Activated naive CD8-positive, alpha-beta T cell treated with anti-CD3 and anti-CD28 coated beads for 36 hours (primary cell): ENCODE results near the gene HMGXB3. TPM values are rescaled to one million over a fixed set of nuclear protein-coding genes. Genes with fewer than 3 reads are reported as not detected.

Experiments used
- DNase-seq: peaks from one replicate; pipeline ENCODE4 v3.0.0; 2021
- H3K27ac Mint-ChIP-seq: one replicate; pipeline ENCODE4 v1.8.0; 2022; ENCODE audit warnings: mild to moderate bottlenecking, moderate library complexity, mixed read lengths
- H3K27me3 Mint-ChIP-seq: one replicate; pipeline ENCODE4 v1.8.0; 2022; ENCODE audit warnings: mild to moderate bottlenecking, mixed read lengths
- H3K36me3 Mint-ChIP-seq: one replicate; pipeline ENCODE4 v1.8.0; 2021; ENCODE audit warnings: mild to moderate bottlenecking, mixed read lengths
- H3K4me1 Mint-ChIP-seq: one replicate; pipeline ENCODE4 v1.8.0; 2021; ENCODE audit warnings: mixed read lengths
- H3K4me3 Mint-ChIP-seq: one replicate; pipeline ENCODE4 v1.8.0; 2022; ENCODE audit warnings: mild to moderate bottlenecking, moderate library complexity, mixed read lengths
- H3K9me3 Mint-ChIP-seq: one replicate; pipeline ENCODE4 v1.8.0; 2022; ENCODE audit warnings: mixed read lengths
- total RNA-seq, 2 experiments: library from RNA; stranded (reverse); gene quantifications; one replicate each; pipeline ENCODE4 v1.2.3, GENCODE V29; 2021

HMGXB3 gene
- total RNA-seq, 2 experiments from 2014 or later: 36.7 to 38.3 TPM

DNA sequence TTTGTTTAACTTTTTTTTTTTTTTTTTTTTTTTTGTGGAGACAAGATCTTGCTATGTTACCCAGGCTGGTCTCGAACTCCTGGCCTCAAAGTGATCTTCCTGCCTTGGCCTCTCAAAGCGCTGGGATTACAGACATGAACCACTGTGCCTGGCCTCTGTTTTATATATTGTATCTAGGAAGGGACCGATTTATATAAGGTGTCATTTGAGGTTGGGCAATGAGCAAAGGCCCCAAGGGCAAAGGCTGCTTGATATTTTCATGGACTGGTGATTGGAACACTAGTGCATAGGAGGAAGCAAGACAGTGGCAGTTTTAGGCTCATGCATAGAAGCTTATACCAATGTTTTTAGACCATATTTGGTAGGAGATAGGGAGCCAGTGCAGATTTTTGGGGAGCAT is 36.8 kb upstream of the HMGXB3 start:
- DNase-seq: no peak
- no peaks in the 10 kb centered on the region for H3K9me3 Mint-ChIP-seq
- H3K36me3 Mint-ChIP-seq: peaks cover 10% of the 10 kb centered on the region
- no peak overlapping the region for H3K4me3 Mint-ChIP-seq
- peaks cover 33% of the 10 kb centered on the region for H3K4me1 Mint-ChIP-seq
- no peak overlapping the region for H3K27ac Mint-ChIP-seq
- H3K27me3 Mint-ChIP-seq: no peaks in the 10 kb centered on the region

DNA sequence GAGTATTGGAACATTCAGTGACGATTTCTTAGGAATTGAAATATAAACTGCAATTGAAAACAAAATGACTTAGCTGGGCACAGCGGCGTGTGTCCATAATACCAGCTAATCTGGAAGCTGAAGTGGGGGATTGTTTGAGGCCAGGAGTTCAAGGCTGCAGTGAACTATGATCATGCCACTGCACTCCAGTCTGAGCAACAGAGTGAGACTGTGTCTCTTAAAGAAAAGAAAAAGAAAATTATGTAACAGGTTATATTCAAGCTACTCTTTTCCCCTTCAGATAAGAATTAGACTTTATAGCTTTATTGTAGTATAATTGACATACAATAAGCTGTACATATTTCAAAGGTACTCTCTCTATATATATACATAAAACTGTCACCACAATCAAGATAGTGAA is 33.6 kb upstream of the HMGXB3 start:
- Mint-ChIP-seq H3K4me1 (peaks cover 13% of the 10 kb centered on the region), H3K9me3 (no peaks in the 10 kb centered on the region), H3K27ac (no peak overlapping the region), H3K36me3 (peaks cover 7% of the 10 kb centered on the region), H3K4me3 (no peak overlapping the region), H3K27me3 (no peaks in the 10 kb centered on the region)
- DNase-seq: no peak

DNA sequence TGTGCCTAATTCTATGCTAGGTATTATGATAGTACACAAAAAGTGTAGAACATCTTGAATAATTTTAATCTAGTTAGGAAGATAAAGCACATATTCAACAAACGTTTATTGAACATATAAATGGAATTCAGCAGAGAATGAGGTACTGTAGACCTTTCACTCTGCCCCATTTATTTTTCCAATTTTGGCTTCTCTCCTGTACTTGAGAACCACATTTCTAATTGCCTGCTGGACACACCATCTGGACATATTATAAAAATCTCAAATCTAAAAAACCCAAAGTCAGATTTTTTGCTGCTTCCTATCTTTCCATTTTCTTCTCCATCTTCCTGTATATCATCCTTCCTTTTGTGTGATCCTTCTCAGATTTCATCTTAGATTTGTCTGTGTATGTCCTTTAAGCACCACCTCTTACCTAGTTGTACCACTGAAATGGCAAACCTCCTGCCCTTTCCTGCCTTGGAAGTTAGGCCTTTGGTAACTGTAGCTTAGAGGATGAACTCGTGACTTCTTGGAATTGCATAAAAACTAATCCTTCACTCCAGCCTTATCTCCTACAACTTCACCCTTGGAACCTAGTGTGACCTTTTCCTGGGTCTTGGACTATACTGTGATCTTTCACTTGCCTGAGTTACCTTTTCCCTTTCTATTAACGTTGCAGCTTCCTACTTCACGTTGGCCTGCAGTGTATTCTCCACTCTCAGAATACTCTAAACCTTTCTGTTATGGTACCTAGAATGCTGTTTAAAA is 31.2 kb upstream of the HMGXB3 start:
- H3K4me1 Mint-ChIP-seq: peaks cover 4% of the 10 kb centered on the region
- no peak for DNase-seq
- H3K9me3 Mint-ChIP-seq: no peaks in the 10 kb centered on the region
- no peak overlapping the region for H3K27ac Mint-ChIP-seq
- H3K27me3 Mint-ChIP-seq: no peaks in the 10 kb centered on the region
- no peak overlapping the region for H3K4me3 Mint-ChIP-seq
- no peaks in the 10 kb centered on the region for H3K36me3 Mint-ChIP-seq

DNA sequence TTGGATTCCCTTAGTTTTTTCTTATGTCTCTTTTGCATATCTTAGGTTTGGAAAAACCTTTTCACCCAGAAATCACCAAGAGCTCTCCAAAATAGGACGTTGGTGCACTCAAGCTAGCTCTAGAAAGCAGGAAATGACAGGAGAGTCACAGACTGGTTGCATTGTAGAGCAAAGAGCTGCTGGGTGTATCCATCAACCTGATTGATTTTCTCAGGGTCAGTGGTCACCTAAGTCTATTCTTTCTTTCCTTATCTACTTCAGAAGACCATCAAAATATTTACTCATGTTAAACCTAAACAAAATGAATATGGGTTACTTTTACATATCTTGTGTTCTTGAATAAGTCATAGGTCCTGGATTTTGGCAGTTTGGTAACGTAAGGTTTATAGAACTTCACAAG is 25.1 kb upstream of the HMGXB3 start:
- Mint-ChIP-seq H3K9me3 (no peaks in the 10 kb centered on the region), H3K4me3 (no peak overlapping the region), H3K4me1 (no peaks in the 10 kb centered on the region), H3K27me3 (no peaks in the 10 kb centered on the region), H3K36me3 (peaks cover 5% of the 10 kb centered on the region), H3K27ac (no peak overlapping the region)
- no peak for DNase-seq

DNA sequence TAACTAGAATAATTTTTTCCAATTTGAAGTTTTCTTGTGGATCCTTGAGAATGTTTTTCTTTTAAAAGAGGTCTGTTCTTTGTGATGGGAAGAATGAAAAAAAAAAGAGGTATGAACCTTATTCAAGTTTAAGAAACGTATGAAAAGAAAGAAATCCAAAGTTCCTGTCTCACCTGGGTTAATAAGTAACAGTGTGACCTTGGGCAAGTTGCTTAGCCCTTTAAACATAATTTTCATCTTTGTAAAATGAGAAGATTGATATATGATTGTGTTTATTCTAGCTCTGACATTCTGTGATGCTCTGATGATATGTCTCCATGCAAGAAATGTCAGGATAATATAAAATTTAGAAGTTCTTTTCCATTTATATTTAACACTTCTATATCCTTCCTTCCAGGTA is 20.6 kb upstream of the HMGXB3 start:
- Mint-ChIP-seq H3K27ac (no peak overlapping the region), H3K4me1 (no peaks in the 10 kb centered on the region), H3K4me3 (no peak overlapping the region), H3K27me3 (no peaks in the 10 kb centered on the region), H3K36me3 (peaks cover 10% of the 10 kb centered on the region), H3K9me3 (no peaks in the 10 kb centered on the region)
- no peak for DNase-seq

DNA sequence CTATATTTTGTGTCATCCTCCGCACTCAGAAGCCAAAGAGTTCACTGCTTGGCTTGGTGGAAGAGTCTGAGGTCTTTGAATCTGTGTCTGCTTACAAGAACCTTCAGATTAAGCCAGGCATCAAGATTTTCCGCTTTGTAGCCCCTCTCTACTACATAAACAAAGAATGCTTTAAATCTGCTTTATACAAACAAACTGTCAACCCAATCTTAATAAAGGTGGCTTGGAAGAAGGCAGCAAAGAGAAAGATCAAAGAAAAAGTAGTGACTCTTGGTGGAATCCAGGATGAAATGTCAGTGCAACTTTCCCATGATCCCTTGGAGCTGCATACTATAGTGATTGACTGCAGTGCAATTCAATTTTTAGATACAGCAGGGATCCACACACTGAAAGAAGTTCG is 19.3 kb upstream of the HMGXB3 start:
- Mint-ChIP-seq H3K9me3 (no peaks in the 10 kb centered on the region), H3K4me1 (no peaks in the 10 kb centered on the region), H3K4me3 (no peak overlapping the region), H3K27me3 (no peaks in the 10 kb centered on the region), H3K27ac (no peak overlapping the region), H3K36me3 (peaks cover 8% of the 10 kb centered on the region)
- no peak for DNase-seq

DNA sequence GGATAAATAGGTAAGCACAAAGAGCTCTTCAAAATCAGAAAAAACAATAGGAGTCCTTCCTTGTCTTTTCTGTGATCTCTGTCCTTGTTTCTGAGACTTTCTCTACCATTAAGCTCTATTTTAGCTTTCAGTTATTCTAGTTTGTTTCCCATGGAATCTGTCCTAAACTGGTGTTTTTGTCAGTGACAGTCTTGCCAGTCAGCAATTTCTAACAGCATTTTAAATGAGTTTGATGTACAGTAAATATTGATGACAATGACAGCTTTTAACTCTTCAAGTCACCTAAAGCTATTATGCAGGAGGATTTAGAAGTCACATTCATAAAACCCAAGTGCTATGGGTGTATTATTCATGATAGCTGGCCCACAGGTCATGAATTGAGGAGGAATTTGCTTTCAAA is 18.0 kb upstream of the HMGXB3 start:
- Mint-ChIP-seq H3K9me3 (no peaks in the 10 kb centered on the region), H3K4me1 (no peaks in the 10 kb centered on the region), H3K4me3 (no peak overlapping the region), H3K27me3 (no peaks in the 10 kb centered on the region), H3K36me3 (peaks cover 8% of the 10 kb centered on the region), H3K27ac (no peak overlapping the region)
- DNase-seq: no peak

DNA sequence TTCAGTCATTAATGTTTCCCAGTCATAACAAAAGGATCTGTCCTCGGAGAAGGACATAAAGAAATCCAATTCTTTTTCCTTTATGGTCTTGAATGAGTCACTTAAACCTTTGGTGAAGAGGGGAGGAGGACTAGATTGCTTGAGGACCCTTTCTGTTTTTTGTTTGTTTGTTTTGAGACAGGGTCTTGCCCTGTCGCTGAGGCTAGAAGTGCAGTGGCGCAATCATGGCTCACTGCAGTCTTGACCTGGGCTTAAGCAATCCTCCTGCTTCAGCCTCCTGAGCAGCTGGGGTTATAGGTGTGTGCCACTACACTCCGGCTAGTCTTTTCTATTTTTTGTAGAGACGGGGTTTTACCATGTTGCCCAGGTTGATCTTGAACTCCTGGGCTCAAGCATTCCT is 12.4 kb upstream of the HMGXB3 start:
- Mint-ChIP-seq H3K4me3 (no peak overlapping the region), H3K4me1 (no peaks in the 10 kb centered on the region), H3K36me3 (peaks cover 1% of the 10 kb centered on the region), H3K27me3 (no peaks in the 10 kb centered on the region), H3K9me3 (no peaks in the 10 kb centered on the region), H3K27ac (no peak overlapping the region)
- no peak for DNase-seq

DNA sequence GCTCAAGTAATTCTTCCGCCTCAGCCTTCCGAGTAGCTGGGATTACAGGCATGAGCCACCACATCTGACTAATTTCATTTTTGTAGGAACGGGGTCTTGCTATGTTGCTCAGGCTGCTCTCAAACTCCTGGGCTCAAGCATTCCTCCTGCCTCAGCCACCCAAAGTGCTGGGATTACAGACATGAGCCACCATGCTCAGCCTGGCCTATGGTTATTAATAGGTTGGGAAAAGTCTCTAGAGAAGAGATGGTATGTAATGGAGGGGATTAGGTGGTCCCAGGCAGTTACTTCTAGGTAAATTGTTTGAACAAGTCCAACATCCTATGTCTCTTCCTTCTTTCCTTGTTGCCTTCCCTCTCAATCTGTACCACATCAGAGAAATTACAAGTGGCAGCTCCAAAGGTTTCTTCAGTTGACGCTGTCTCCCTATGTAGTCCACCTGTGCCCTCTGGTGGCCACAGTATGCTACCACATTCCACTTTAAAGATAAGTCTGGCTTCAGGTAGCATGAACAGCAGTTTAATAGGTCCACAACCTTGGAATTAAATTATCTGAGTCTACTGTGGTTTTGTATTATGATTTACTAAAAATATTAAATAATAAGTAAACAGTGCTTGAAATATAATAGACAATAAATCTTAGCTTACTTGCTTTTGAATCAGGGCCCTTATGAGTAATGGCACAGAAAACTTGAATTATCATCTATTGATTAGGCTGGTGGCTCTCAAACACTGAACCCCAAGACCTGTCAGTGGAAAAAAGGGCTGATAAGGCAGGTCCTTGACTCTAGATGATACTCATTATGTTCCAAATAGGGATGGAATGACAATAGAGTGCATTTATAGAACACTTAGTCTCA is 9.8 kb upstream of the HMGXB3 start:
- Mint-ChIP-seq H3K9me3 (no peaks in the 10 kb centered on the region), H3K4me1 (no peaks in the 10 kb centered on the region), H3K4me3 (no peak overlapping the region), H3K27ac (no peak overlapping the region), H3K36me3 (peaks cover 2% of the 10 kb centered on the region), H3K27me3 (no peaks in the 10 kb centered on the region)
- peak; percentile 56 for DNase-seq

DNA sequence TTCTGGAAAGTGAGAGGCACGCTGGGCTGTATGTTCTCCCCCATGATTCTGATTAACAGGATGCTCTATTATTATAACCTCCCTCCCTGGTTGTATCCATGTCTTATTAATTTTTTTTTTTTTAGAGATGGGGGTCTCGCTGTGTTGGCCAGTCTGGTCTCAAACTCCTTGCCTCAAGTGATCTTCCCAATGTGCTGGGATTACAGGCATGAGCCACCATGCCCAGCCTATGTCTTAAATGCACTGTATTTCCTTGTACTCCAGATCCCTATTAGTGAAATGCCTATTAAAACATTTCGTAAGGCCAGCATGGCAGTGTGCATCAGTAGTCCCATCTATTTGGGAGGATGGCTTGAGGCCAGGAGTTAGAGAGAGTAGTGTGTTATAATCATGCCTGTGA is 7.1 kb upstream of the HMGXB3 start:
- no peaks in the 10 kb centered on the region for H3K27me3 Mint-ChIP-seq
- no peak for DNase-seq
- H3K4me1 Mint-ChIP-seq: no peaks in the 10 kb centered on the region
- H3K36me3 Mint-ChIP-seq: peaks cover 7% of the 10 kb centered on the region
- no peaks in the 10 kb centered on the region for H3K9me3 Mint-ChIP-seq
- H3K27ac Mint-ChIP-seq: no peak overlapping the region
- H3K4me3 Mint-ChIP-seq: no peak overlapping the region

DNA sequence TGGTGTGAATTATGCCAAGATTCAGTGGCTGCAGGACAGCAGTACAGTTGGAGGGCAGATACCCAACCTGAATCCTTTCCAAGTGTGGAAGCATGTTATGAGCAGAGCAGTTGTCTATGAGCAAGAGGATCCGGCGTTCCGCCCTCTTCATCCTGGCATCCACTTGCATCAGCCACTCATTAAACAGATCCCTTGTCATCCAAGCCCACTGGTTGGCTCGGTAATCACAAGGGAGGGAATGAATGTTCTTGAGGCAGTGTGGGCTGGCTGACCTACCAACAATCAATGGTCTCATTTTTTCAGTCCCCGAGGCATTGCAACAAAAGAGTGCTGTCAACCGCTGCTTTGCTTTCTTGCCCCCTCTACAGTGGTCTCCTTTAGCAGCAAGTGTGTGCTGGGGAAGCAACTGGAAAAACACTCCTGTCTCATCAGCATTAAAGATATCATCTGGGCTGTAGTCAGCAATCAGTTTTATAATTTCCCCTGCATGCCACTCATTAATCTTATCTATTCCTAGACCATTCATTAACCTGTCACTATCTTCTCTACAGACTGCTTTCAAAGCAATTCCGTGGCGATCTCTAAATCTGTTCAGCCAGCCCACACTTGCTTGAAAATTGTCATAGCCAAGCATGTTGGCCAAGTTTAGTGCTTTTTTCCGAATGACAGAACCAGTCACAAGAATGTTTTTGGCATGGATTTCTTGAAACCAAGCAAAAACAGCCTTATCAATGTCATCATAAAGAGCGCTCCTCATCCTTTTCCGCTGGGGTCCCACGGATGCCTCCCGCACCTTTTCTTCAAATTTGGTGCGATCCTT is 4.9 kb upstream of the HMGXB3 start:
- Mint-ChIP-seq H3K9me3 (no peaks in the 10 kb centered on the region), H3K27ac (peak overlapping the region; percentile 23), H3K36me3 (peaks cover 7% of the 10 kb centered on the region), H3K4me3 (no peak overlapping the region), H3K27me3 (no peaks in the 10 kb centered on the region), H3K4me1 (peaks cover 13% of the 10 kb centered on the region)
- DNase-seq: no peak

DNA sequence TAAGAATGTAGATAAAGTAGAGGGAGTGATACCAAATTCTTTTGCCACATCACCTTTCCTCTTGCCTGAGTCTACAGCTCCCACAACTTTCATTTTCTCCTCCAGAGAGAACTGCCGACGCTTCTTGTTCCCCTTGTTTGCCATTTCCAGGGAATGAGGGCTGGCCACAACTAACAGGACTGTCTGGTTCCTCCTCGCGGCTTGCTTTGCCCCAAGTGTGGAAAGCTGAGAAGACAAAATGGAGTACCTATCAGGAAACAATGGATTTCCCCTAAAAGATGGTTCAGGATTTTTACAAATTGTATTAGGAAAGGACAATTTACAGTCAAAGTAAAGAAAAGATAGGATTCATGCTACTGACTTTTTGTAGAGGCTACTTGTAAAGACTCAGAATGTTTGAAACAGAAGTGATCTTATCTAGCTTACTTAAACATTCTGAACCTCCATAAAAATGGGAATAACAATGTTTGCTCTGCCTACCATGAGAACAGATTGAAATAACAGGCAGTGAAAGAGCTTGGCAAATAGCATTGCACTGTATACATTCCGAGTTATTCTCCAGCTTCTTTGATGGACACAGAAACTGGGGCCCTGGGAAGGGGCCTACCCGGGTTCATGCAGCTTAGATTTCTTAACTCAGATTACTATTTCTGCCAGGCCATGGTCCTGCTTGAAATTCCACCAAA is 4.2 kb upstream of the HMGXB3 start:
- Mint-ChIP-seq H3K9me3 (no peaks in the 10 kb centered on the region), H3K27ac (peak overlapping the region; percentile 23), H3K27me3 (no peaks in the 10 kb centered on the region), H3K36me3 (peaks cover 7% of the 10 kb centered on the region), H3K4me3 (no peak overlapping the region), H3K4me1 (peaks cover 13% of the 10 kb centered on the region)
- no peak for DNase-seq

DNA sequence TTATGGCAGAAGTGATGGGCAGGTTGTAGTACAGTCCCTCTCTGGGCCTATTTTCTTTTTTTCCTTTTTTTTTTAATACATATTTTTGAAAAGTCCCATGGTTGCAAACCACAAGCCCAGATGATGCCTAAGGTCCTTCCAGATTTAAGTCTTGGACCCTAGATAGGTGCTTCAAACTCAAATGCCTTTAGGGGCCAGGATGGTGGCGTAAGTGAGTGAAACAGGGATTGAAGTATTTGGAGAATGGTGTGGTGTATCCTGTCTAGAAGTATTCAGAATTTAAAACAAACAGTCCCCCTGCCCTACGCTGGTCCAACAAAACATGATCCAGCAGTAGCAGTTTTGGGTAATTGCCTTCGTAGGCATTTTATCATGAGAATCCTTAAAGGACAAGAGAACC is 2.3 kb upstream of the HMGXB3 start:
- H3K36me3 Mint-ChIP-seq: peaks cover 18% of the 10 kb centered on the region
- H3K4me1 Mint-ChIP-seq: peaks cover 28% of the 10 kb centered on the region
- no peaks in the 10 kb centered on the region for H3K27me3 Mint-ChIP-seq
- no peaks in the 10 kb centered on the region for H3K9me3 Mint-ChIP-seq
- H3K4me3 Mint-ChIP-seq: no peak overlapping the region
- no peak overlapping the region for H3K27ac Mint-ChIP-seq
- DNase-seq: no peak

DNA sequence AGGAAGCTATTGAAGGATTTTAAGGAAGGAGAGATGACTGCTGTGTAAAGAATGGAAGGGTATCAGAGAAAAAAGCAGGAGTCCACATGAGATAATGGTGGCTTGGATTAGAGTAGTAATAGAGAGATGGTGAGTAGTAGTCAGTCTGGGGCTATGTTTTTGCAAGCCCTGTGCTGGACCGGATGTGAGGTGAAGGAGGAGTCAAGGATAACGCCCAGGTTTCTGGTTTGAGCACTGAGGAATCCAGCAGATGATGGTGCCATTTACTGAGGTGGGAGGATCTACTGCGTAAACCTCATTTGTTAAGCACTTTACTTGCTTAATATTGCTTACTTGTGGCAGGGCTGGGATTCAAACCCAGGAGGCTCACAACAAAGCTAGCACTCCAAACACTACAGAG is 1.2 kb upstream of the HMGXB3 start:
- H3K27ac Mint-ChIP-seq: peak overlapping the region; percentile 96
- peaks cover 33% of the 10 kb centered on the region for H3K4me1 Mint-ChIP-seq
- H3K36me3 Mint-ChIP-seq: peaks cover 18% of the 10 kb centered on the region
- no peaks in the 10 kb centered on the region for H3K27me3 Mint-ChIP-seq
- DNase-seq: no peak
- H3K4me3 Mint-ChIP-seq: peak overlapping the region; percentile 83
- H3K9me3 Mint-ChIP-seq: no peaks in the 10 kb centered on the region

DNA sequence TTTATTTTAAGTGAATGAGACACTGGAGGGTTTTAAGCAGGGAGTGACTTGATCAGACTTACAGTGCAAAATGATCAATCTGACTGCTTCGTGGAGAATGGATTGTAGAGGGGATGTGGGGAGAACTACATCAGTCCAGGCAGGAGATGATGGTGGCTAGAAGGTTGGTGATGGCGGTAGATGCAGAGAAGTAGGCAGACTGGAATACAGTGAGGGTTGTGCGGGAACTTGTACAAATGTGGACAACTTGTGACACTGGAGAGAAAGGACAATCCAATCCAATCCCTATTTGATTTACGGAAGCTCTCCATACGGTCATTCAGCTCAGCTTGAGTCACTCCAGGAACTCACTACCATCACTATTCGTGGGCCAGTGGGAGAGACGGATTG is 678 bp upstream of the HMGXB3 start:
- Mint-ChIP-seq H3K36me3 (peaks cover 20% of the 10 kb centered on the region), H3K27me3 (no peaks in the 10 kb centered on the region), H3K27ac (peak overlapping the region; percentile 96), H3K4me1 (peaks cover 34% of the 10 kb centered on the region), H3K4me3 (peak overlapping the region; percentile 83), H3K9me3 (no peaks in the 10 kb centered on the region)
- DNase-seq: no peak
